ENCODE data around the gene DGUOK.
"Not testable (repeated sequence)": the region's sequence is repeated elsewhere in the genome, so short reads cannot be mapped to it uniquely, and the experiment has no call there.

Gene DGUOK

DNA sequence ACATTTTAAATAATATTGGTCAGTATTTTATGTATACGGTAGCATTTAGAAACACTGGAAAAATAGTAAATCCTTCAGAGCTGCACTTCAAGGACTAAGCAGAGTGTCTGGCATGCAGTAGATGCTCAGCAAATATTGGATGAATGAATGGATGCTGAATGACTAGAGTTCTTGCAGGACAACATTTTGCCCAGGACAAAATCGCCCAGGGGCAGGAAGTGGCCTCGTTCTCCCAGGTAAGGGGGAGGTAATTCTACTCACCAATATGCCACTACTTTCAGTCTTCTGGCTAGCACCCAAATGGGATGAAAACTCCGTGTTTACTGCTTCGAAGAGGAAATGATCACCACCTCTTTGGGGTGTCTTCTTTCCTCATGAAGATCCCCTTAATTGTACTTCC lies 4.0 kb upstream of the DGUOK start:
- DNase-seq: no peak

GRCh38 chr2:73925033-73925704 lies 1.5 kb upstream of the DGUOK start:
- no peak for DNase-seq

- no peak for DNase-seq
These were observed 707 bp upstream of the DGUOK start for GRCh38 chr2:73925853-73926492.

DNA sequence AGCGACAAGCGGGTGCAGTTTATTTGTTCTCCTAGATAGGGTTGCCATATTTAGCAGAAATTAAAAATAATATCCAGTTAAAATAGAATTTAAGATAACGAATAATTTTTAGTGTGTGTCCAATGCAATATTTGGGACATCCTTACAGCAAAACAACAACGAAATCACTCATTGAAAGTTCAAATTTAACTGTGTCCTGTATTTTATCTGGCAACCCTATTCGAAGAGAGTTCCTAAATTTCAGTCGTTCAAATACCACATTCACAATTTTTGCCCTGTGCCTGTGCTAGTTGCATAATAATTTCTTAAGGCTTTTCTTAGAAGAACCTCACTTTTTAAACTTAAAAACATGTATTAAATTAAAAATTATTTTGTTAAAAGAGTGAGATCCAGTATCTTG lies 664 bp downstream of the DGUOK start:
- no peak for DNase-seq

DNA sequence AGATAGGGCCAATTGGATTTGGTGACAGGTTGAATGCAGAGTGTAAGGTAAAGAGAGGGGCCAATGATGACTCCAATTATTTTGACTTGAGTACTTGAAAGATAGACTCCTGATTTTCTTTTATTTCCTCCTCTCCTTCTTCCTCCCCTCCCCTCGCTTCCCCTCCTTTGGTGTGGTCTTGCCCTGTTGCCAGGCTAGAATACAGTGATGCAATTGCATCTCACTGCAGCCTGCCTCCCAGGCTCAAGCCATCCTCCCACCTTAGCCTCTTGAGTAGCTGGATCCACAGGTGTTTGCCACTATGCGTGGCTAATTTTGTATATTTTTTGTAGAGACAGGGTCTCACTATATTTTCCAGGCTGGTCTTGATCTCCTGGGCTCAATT lies 2.3 kb downstream of the DGUOK start:
- no peak for DNase-seq

DNA sequence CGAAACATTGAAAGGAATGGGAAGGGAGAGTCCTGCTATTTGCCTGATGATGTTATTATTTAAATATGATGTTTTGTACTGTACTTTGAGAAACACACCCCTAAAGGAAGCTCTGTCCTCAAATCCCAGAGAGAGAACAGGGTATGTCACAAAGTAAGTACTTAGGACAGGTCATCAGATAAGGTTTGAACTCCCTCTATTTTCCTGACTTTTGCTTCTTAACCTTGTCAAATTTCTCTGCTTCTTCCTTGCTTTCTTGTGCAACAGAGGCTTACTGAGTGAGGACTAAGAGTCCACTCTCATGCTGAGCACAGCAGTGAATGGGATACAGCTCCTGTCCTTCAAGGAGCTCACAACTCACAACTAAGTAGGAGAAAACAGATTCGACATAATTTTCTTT lies 3.7 kb downstream of the DGUOK start:
- no peak for DNase-seq

DNA sequence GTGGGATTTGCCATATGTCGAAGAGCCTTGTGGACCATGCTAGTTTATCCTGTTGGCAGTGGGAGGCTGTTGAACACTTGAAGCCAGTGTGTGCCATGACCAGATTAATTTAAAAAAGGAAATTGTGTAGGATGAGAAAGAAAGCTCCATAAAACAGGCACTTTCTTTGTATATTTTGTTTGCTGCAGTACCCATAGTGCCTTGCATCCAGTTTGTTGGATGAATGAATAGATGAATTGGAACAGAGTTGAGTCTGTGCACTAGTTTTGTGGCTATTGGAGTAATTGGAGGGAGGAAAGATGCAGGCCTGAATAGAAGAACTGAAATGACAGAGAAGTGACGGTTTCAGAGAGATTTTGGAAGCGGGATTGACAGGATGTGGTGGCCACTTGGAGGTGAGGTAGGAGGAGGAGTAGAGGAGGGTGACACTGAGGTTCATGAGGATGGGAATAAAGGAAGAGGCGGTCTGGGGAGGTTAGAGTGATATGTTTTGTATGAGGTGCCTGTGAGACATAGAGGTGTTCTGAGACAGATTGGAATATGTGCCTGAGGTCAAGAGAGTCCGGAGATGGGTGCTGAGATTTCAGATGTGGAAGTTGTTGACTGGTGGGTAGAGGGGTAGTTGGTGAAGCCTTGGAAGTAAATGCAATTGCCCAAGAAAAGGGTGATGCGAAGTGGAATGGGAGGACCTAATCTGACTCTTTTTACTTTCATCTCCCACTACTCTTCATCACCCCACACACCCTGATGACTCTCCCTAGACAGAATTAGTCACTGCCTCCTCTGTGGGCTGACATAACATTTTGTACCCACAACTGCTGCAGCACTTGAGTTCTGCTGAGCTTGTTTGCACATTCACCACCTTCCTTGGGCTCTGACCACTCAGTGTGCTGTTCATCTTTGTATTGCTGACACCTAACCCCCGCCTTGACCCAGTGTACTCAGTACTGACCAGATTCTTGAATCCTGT lies 5.1 kb downstream of the DGUOK start:
- peak; percentile 14 for DNase-seq

DNA sequence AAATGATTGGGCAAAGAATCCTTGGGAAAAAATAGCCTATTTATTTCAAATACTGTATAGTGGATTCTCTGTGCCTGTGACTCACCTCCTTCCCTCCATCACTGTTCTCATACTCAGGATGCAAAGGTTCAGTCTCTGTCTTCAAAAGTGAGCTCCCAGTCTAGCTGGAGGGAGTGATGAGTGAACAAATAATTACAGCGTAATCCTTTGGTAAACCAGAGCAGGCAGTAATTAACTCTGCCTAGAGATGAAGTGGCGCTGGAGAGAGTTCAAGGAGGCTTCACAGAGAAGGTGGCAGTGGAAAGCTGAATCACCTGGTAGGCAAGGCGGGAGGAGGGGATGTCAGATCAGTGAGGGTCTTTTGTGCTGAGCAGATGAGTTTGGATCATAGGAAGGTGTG lies 6.5 kb downstream of the DGUOK start:
- no peak for DNase-seq

DNA sequence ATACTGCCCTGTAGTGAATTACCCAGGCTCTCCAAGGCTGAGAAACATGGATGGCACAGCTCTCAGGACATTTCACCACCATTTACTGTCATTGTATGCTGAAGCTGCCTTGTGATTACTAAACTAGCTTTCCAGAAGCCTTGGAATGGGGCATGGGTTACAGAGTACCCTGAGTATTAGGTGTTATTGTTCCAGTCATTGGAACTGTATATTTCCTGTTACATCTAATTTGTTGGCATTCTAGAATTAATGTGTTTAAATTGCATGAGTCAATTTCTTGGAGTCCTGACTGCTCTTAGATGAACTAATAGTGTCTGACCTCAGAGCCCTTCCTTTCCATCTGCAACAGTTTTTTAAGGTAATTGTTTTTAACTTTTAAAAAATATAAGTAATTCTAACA lies 9.0 kb downstream of the DGUOK start:
- no peak for DNase-seq

- DNase-seq: no peak
These were observed 10.6 kb downstream of the DGUOK start for GRCh38 chr2:73937103-73937885.

DNA sequence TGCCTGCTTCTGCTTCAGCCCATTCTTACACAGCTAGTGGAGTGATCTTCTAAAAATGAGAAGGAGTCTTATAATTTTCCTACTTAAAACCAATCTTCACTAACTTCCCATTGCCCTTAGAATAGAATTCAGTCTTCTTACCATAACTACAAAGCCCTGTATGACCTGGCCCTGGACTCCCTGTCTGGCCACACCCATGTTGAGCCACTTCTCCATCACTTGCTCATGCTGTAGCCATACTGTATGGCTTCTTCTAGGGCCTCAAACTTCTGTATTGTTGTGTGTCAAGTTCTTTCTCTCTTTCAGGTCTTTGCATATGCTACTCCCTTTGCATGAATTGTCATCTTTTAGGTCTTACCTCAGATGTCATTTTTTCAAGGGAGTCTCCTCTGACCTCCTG lies 11.2 kb downstream of the DGUOK start:
- DNase-seq: no peak

GRCh38 chr2:73938718-73939352 lies 12.2 kb downstream of the DGUOK start:
- peak; percentile 29 for DNase-seq

DNA sequence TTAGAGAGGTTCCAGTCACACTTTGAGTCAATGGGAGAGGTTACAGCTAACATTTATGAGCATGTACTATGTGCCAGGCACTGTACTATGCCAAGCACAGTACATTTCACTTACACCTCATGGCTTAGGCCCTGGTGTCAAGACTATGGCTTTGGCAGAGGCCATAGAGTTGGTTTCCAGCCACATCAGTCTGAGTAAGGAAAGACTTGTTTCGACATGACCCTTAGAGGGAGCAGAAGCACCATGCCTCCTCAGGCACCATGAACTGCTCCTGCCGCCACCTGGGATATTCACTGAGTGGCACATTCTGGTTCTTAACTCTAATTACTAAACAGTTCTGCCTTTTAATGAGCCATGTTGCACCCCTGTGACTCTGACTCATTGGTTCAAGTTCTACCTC lies 12.7 kb downstream of the DGUOK start:
- no peak for DNase-seq

GRCh38 chr2:73940066-73940465 lies 13.4 kb downstream of the DGUOK start:
- not testable (repeated sequence) for DNase-seq

GRCh38 chr2:73942664-73943063 lies 16.0 kb downstream of the DGUOK start:
- no peak for DNase-seq

- no peak for DNase-seq
These were observed 18.0 kb downstream of the DGUOK start for GRCh38 chr2:73944714-73945113.

- no peak for DNase-seq
These were observed 19.5 kb downstream of the DGUOK start for GRCh38 chr2:73946215-73946614.

GRCh38 chr2:73946666-73947065 lies 20.0 kb downstream of the DGUOK start:
- DNase-seq: no peak

- DNase-seq: no peak
These were observed 20.8 kb downstream of the DGUOK start for GRCh38 chr2:73947412-73948018.

DNA sequence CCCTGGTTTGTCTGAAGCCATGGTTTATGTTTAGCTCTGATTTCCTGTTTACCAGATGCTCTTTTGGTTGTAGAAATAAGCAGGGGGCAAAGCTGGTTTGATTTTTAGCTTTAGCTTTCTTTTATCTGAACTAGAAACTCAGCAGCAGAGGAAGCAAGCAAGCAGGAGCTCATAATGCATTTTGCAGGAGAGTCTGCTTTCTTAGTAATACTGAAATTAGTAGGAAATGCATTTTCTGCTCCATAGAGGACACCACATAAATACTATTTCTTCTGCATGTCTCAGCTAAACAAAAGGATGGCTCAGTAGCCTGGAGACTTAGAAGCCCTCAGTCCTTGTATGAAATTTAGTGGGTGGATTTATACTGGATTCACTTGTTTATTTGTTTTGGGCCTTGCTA lies 23.1 kb downstream of the DGUOK start:
- no peak for DNase-seq

GRCh38 chr2:73952499-73953446 lies 26.1 kb downstream of the DGUOK start:
- DNase-seq: no peak

All from kidney glomerular epithelial cell (primary cell).